Measurements from ENCODE around the gene SERP2.
A peak's percentile ranks its signal among the peaks of the same experiment; 100 is the strongest.

Gene SERP2

GRCh38 chr13:44425815-44426078 is 52.1 kb downstream of the SERP2 start:
- 87% methylated on average over 2 of the region's 2 CpGs for WGBS
- no peaks in the 10 kb centered on the region for H3K36me3 ChIP-seq (ENCODE audit: insufficient read depth, low read length)
- H3K9me3 ChIP-seq (ENCODE audit: insufficient read depth, low read depth, low read length): 0 out of 2 replicates have a peak, but pooled peaks cover 2% of the 10 kb centered on the region
- H3K4me3 ChIP-seq (ENCODE audit: low read length): no peak overlapping the region
- H3K27ac ChIP-seq (ENCODE audit: low read depth, low read length): no peak overlapping the region
- H3K9ac ChIP-seq (ENCODE audit: low read depth, low read length): no peak overlapping the region
- no peaks in the 10 kb centered on the region for H3K27me3 ChIP-seq (ENCODE audit: insufficient read depth, low read length)
- H3K4me1 ChIP-seq (ENCODE audit: insufficient read depth, low read length): peaks cover under 1% of the 10 kb centered on the region; the same call in 1 of the 2 replicates

- Histone ChIP-seq H3K9ac (ENCODE audit: low read depth, low read length) (no peak overlapping the region), H3K36me3 (ENCODE audit: insufficient read depth, low read length) (no peaks in the 10 kb centered on the region), H3K4me1 (ENCODE audit: insufficient read depth, low read length) (no peaks in the 10 kb centered on the region), H3K27me3 (ENCODE audit: insufficient read depth, low read length) (no peaks in the 10 kb centered on the region), H3K27ac (ENCODE audit: low read depth, low read length) (no peak overlapping the region), H3K4me3 (ENCODE audit: low read length) (no peak overlapping the region), H3K9me3 (ENCODE audit: insufficient read depth, low read depth, low read length) (0 out of 2 replicates have a peak, but pooled peaks cover 2% of the 10 kb centered on the region)
- WGBS: 86% methylated on average over 3 of the region's 3 CpGs
Measured at GRCh38 chr13:44426461-44426860, 52.8 kb downstream of the SERP2 start.

GRCh38 chr13:44429311-44429710 is 55.7 kb downstream of the SERP2 start:
- H3K27me3 ChIP-seq (ENCODE audit: insufficient read depth, low read length): no peaks in the 10 kb centered on the region
- H3K9ac ChIP-seq (ENCODE audit: low read depth, low read length): no peak overlapping the region
- H3K4me3 ChIP-seq (ENCODE audit: low read length): no peak overlapping the region
- H3K9me3 ChIP-seq (ENCODE audit: insufficient read depth, low read depth, low read length): 0 out of 2 replicates have a peak, but pooled peaks cover 2% of the 10 kb centered on the region
- H3K27ac ChIP-seq (ENCODE audit: low read depth, low read length): no peak overlapping the region
- no peaks in the 10 kb centered on the region for H3K4me1 ChIP-seq (ENCODE audit: insufficient read depth, low read length)
- WGBS: no CpG with 5 or more reads among the region's 2 CpGs
- H3K36me3 ChIP-seq (ENCODE audit: insufficient read depth, low read length): peaks cover 17% of the 10 kb centered on the region

GRCh38 chr13:44431150-44431549 is 57.5 kb downstream of the SERP2 start:
- H3K9ac ChIP-seq (ENCODE audit: low read depth, low read length): no peak overlapping the region
- H3K27me3 ChIP-seq (ENCODE audit: insufficient read depth, low read length): no peaks in the 10 kb centered on the region
- 0 out of 2 replicates have a peak, but pooled peaks cover 2% of the 10 kb centered on the region for H3K9me3 ChIP-seq (ENCODE audit: insufficient read depth, low read depth, low read length)
- peaks cover 23% of the 10 kb centered on the region for H3K36me3 ChIP-seq (ENCODE audit: insufficient read depth, low read length)
- H3K27ac ChIP-seq (ENCODE audit: low read depth, low read length): no peak overlapping the region
- 0 out of 2 replicates have a peak, but pooled peaks cover 4% of the 10 kb centered on the region for H3K4me1 ChIP-seq (ENCODE audit: insufficient read depth, low read length)
- no peak overlapping the region for H3K4me3 ChIP-seq (ENCODE audit: low read length)
- 96% methylated on average over 4 of the region's 4 CpGs for WGBS

- no peak overlapping the region for H3K27ac ChIP-seq (ENCODE audit: low read depth, low read length)
- WGBS: 93% methylated on average over 5 of the region's 5 CpGs
- no peaks in the 10 kb centered on the region for H3K9me3 ChIP-seq (ENCODE audit: insufficient read depth, low read depth, low read length)
- H3K4me3 ChIP-seq (ENCODE audit: low read length): no peak overlapping the region
- H3K27me3 ChIP-seq (ENCODE audit: insufficient read depth, low read length): no peaks in the 10 kb centered on the region
- no peak overlapping the region for H3K9ac ChIP-seq (ENCODE audit: low read depth, low read length)
- H3K36me3 ChIP-seq (ENCODE audit: insufficient read depth, low read length): peaks cover 23% of the 10 kb centered on the region
- peaks cover 8% of the 10 kb centered on the region for H3K4me1 ChIP-seq (ENCODE audit: insufficient read depth, low read length)
Measured at GRCh38 chr13:44432650-44433049, 59.0 kb downstream of the SERP2 start.

GRCh38 chr13:44433863-44434765 is 60.5 kb downstream of the SERP2 start:
- H3K4me1 ChIP-seq (ENCODE audit: insufficient read depth, low read length): peaks cover 11% of the 10 kb centered on the region
- H3K9me3 ChIP-seq (ENCODE audit: insufficient read depth, low read depth, low read length): no peaks in the 10 kb centered on the region
- 91% methylated on average over 15 of the region's 15 CpGs for WGBS
- no peaks in the 10 kb centered on the region for H3K27me3 ChIP-seq (ENCODE audit: insufficient read depth, low read length)
- H3K4me3 ChIP-seq (ENCODE audit: low read length): peak overlapping the region; percentile 83
- H3K9ac ChIP-seq (ENCODE audit: low read depth, low read length): no peak overlapping the region
- H3K36me3 ChIP-seq (ENCODE audit: insufficient read depth, low read length): peaks cover 23% of the 10 kb centered on the region
- no peak overlapping the region; the same call in 1 of the 2 replicates for H3K27ac ChIP-seq (ENCODE audit: low read depth, low read length)

- H3K36me3 ChIP-seq (ENCODE audit: insufficient read depth, low read length): peaks cover 23% of the 10 kb centered on the region
- WGBS: 24% methylated on average over 4 of the region's 4 CpGs
- H3K9ac ChIP-seq (ENCODE audit: low read depth, low read length): peak overlapping the region; percentile 45
- no peaks in the 10 kb centered on the region for H3K9me3 ChIP-seq (ENCODE audit: insufficient read depth, low read depth, low read length)
- H3K4me1 ChIP-seq (ENCODE audit: insufficient read depth, low read length): peaks cover 11% of the 10 kb centered on the region
- H3K4me3 ChIP-seq (ENCODE audit: low read length): peak overlapping the region; percentile 83
- H3K27ac ChIP-seq (ENCODE audit: low read depth, low read length): peak overlapping the region; percentile 28; the same call in 1 of the 2 replicates
- H3K27me3 ChIP-seq (ENCODE audit: insufficient read depth, low read length): no peaks in the 10 kb centered on the region
Measured at GRCh38 chr13:44434766-44435141, 61.1 kb downstream of the SERP2 start.

GRCh38 chr13:44435142-44435918 is 61.7 kb downstream of the SERP2 start:
- H3K36me3 ChIP-seq (ENCODE audit: insufficient read depth, low read length): peaks cover 23% of the 10 kb centered on the region
- peak overlapping the region; percentile 99 for H3K9ac ChIP-seq (ENCODE audit: low read depth, low read length)
- H3K27me3 ChIP-seq (ENCODE audit: insufficient read depth, low read length): no peaks in the 10 kb centered on the region
- under 1% methylated on average over 51 of the region's 51 CpGs for WGBS
- peak overlapping the region; percentile 99 for H3K27ac ChIP-seq (ENCODE audit: low read depth, low read length)
- H3K9me3 ChIP-seq (ENCODE audit: insufficient read depth, low read depth, low read length): no peaks in the 10 kb centered on the region
- peaks cover 11% of the 10 kb centered on the region for H3K4me1 ChIP-seq (ENCODE audit: insufficient read depth, low read length)
- peak overlapping the region; percentile 83 for H3K4me3 ChIP-seq (ENCODE audit: low read length)

- under 1% methylated on average over 7 of the region's 9 CpGs for WGBS
- Histone ChIP-seq H3K27ac (ENCODE audit: low read depth, low read length) (peak overlapping the region; percentile 99), H3K36me3 (ENCODE audit: insufficient read depth, low read length) (peaks cover 23% of the 10 kb centered on the region), H3K27me3 (ENCODE audit: insufficient read depth, low read length) (no peaks in the 10 kb centered on the region), H3K9me3 (ENCODE audit: insufficient read depth, low read depth, low read length) (no peaks in the 10 kb centered on the region), H3K4me1 (ENCODE audit: insufficient read depth, low read length) (peaks cover 11% of the 10 kb centered on the region), H3K4me3 (ENCODE audit: low read length) (peak overlapping the region; percentile 83), H3K9ac (ENCODE audit: low read depth, low read length) (peak overlapping the region; percentile 99)
Measured at GRCh38 chr13:44435919-44436510, 62.4 kb downstream of the SERP2 start.

GRCh38 chr13:44436589-44437337 is 63.1 kb downstream of the SERP2 start:
- Histone ChIP-seq H3K9ac (ENCODE audit: low read depth, low read length) (peak overlapping the region; percentile 99), H3K9me3 (ENCODE audit: insufficient read depth, low read depth, low read length) (no peaks in the 10 kb centered on the region), H3K4me3 (ENCODE audit: low read length) (peak overlapping the region; percentile 83), H3K4me1 (ENCODE audit: insufficient read depth, low read length) (peaks cover 11% of the 10 kb centered on the region), H3K36me3 (ENCODE audit: insufficient read depth, low read length) (peaks cover 23% of the 10 kb centered on the region), H3K27ac (ENCODE audit: low read depth, low read length) (peak overlapping the region; percentile 99), H3K27me3 (ENCODE audit: insufficient read depth, low read length) (no peaks in the 10 kb centered on the region)
- under 1% methylated on average over 34 of the region's 38 CpGs for WGBS

Data from HUES64 (cell line).